Measurements from ENCODE around the gene MS4A2.

GRCh38 chr11:60133917-60134316, 45.5 kb downstream of the MS4A2 start:
- TF ChIP-seq CTCF (conservative IDR thresholded peaks at IDR 0.05; ENCODE audit: low read depth in 2 of 2), result no peak
- no peak for TF ChIP-seq POLR2AphosphoS5 (IDR thresholded peaks at IDR 0.05; ENCODE audit: low read depth)
- TF ChIP-seq EZH2 (IDR thresholded peaks at IDR 0.05; ENCODE audit: low read depth, unreplicated experiment), result no peak
- TF ChIP-seq EZH2phosphoT487 (IDR thresholded peaks at IDR 0.05; ENCODE audit: unreplicated experiment), result no peak
- no peak for TF ChIP-seq REST (IDR thresholded peaks at IDR 0.05; ENCODE audit: unreplicated experiment)

Measured in GM23338 (cell line).